Measurements from ENCODE around the gene PPM1B.
A peak's percentile ranks its signal among the peaks of the same experiment; 100 is the strongest.
"Not testable (repeated sequence)": the region's sequence is repeated elsewhere in the genome, so short reads cannot be mapped to it uniquely, and the experiment has no call there.

PPM1B gene

GRCh38 chr2:44201648-44202165 lies 33.0 kb downstream of the PPM1B start:
- no peak for DNase-seq (ENCODE audit: low spot score)

- no peak for DNase-seq (ENCODE audit: low spot score)
Measured at GRCh38 chr2:44203542-44203941, 34.9 kb downstream of the PPM1B start.

- no peak for DNase-seq (ENCODE audit: low spot score)
Measured at GRCh38 chr2:44205169-44205568, 36.5 kb downstream of the PPM1B start.

GRCh38 chr2:44207102-44207501 lies 38.4 kb downstream of the PPM1B start:
- DNase-seq (ENCODE audit: low spot score): no peak

GRCh38 chr2:44207648-44208047 lies 39.0 kb downstream of the PPM1B start:
- DNase-seq (ENCODE audit: low spot score): not testable (repeated sequence)

GRCh38 chr2:44210362-44210761 lies 41.7 kb downstream of the PPM1B start:
- no peak for DNase-seq (ENCODE audit: low spot score)

- no peak for DNase-seq (ENCODE audit: low spot score)
Measured at GRCh38 chr2:44211183-44211582, 42.5 kb downstream of the PPM1B start.

- no peak for DNase-seq (ENCODE audit: low spot score)
Measured at GRCh38 chr2:44212302-44212701, 43.6 kb downstream of the PPM1B start.

- DNase-seq (ENCODE audit: low spot score): no peak
Measured at GRCh38 chr2:44215827-44216226, 47.2 kb downstream of the PPM1B start.

- DNase-seq (ENCODE audit: low spot score): no peak
Measured at GRCh38 chr2:44218771-44219170, 50.1 kb downstream of the PPM1B start.

- no peak for DNase-seq (ENCODE audit: low spot score)
Measured at GRCh38 chr2:44226753-44227152, 58.1 kb downstream of the PPM1B start.

- DNase-seq (ENCODE audit: low spot score): no peak
Measured at GRCh38 chr2:44230378-44230777, 61.7 kb downstream of the PPM1B start.

- no peak for DNase-seq (ENCODE audit: low spot score)
Measured at GRCh38 chr2:44233450-44234128, 64.9 kb downstream of the PPM1B start.

- no peak for DNase-seq (ENCODE audit: low spot score)
Measured at GRCh38 chr2:44237221-44237620, 68.5 kb downstream of the PPM1B start.

- no peak for DNase-seq (ENCODE audit: low spot score)
Measured at GRCh38 chr2:44242904-44243303, 74.2 kb downstream of the PPM1B start.

- peak; percentile 48 for DNase-seq (ENCODE audit: low spot score)
Measured at GRCh38 chr2:44244135-44244871, 75.6 kb downstream of the PPM1B start.

GRCh38 chr2:44245083-44245861 lies 76.6 kb downstream of the PPM1B start:
- no peak for DNase-seq (ENCODE audit: low spot score)

GRCh38 chr2:44246436-44246835 lies 77.8 kb downstream of the PPM1B start:
- DNase-seq (ENCODE audit: low spot score): no peak

- no peak for DNase-seq (ENCODE audit: low spot score)
Measured at GRCh38 chr2:44246840-44247369, 78.2 kb downstream of the PPM1B start.

- no peak for DNase-seq (ENCODE audit: low spot score)
Measured at GRCh38 chr2:44247924-44248323, 79.2 kb downstream of the PPM1B start.

GRCh38 chr2:44249269-44249668 lies 80.6 kb downstream of the PPM1B start:
- not testable (repeated sequence) for DNase-seq (ENCODE audit: low spot score)

- no peak for DNase-seq (ENCODE audit: low spot score)
Measured at GRCh38 chr2:44250376-44250775, 81.7 kb downstream of the PPM1B start.
